NCI-H1048 (cell line): ENCODE results near the gene CYP46A1.
A peak's percentile ranks its signal among the peaks of the same experiment; 100 is the strongest.

Experiments
- DNase-seq: peaks from one replicate; lab custom pipeline; 2025; lab: John Stamatoyannopoulos, UW

CYP46A1 gene

GRCh38 chr14:99673305-99674063, 10.6 kb upstream of the CYP46A1 start:
- DNase-seq = no peak

GRCh38 chr14:99674064-99674650, 9.9 kb upstream of the CYP46A1 start:
- DNase-seq = no peak

GRCh38 chr14:99674776-99675381, 9.2 kb upstream of the CYP46A1 start:
- DNase-seq = no peak

GRCh38 chr14:99675382-99675835, 8.7 kb upstream of the CYP46A1 start:
- DNase-seq = no peak

GRCh38 chr14:99675951-99676350, 8.1 kb upstream of the CYP46A1 start:
- DNase-seq = no peak

- DNase-seq = no peak
Measured at GRCh38 chr14:99676657-99677056, 7.4 kb upstream of the CYP46A1 start.

GRCh38 chr14:99677231-99678140, 6.6 kb upstream of the CYP46A1 start:
- DNase-seq = no peak

- DNase-seq = no peak
Measured at GRCh38 chr14:99678198-99678597, 5.9 kb upstream of the CYP46A1 start.

GRCh38 chr14:99679111-99679510, 5.0 kb upstream of the CYP46A1 start:
- no peak for DNase-seq

- no peak for DNase-seq
Measured at GRCh38 chr14:99679543-99679942, 4.6 kb upstream of the CYP46A1 start.

GRCh38 chr14:99679996-99680395, 4.1 kb upstream of the CYP46A1 start:
- DNase-seq = no peak

GRCh38 chr14:99681101-99681831, 2.8 kb upstream of the CYP46A1 start:
- no peak for DNase-seq

GRCh38 chr14:99681832-99682148, 2.3 kb upstream of the CYP46A1 start:
- no peak for DNase-seq

GRCh38 chr14:99682809-99683618, 1.1 kb upstream of the CYP46A1 start:
- DNase-seq = peak; percentile 12

- no peak for DNase-seq
Measured at GRCh38 chr14:99684410-99684934, 374 bp downstream of the CYP46A1 start.

- DNase-seq = no peak
Measured at GRCh38 chr14:99685151-99685591, 1.1 kb downstream of the CYP46A1 start.

- no peak for DNase-seq
Measured at GRCh38 chr14:99685596-99685995, 1.5 kb downstream of the CYP46A1 start.

- DNase-seq = no peak
Measured at GRCh38 chr14:99686557-99687283, 2.6 kb downstream of the CYP46A1 start.

GRCh38 chr14:99687284-99688209, 3.4 kb downstream of the CYP46A1 start:
- DNase-seq = no peak
